Parathyroid adenoma (tissue), 2 donors: Measurements from ENCODE around the gene ARHGAP6.

ENCODE experiments used
- H2AFZ ChIP-seq: fragments of 300-600 bp; sonication (generic); one replicate; pipeline ENCODE4 v1.7.0; 2017; ENCODE audit warnings: antibody characterized with exemption, mild to moderate bottlenecking
- H3K27ac ChIP-seq: fragments of 300-600 bp; sonication (generic); one replicate; pipeline ENCODE4 v1.7.0; 2017
- H3K27me3 ChIP-seq: fragments of 300-600 bp; sonication (generic); one replicate; pipeline ENCODE4 v1.7.0; 2017; ENCODE audit warnings: low read length; ENCODE audit not compliant: control insufficient read depth, insufficient read depth
- H3K36me3 ChIP-seq: fragments of 300-600 bp; sonication (generic); one replicate; pipeline ENCODE4 v1.7.0; 2017; ENCODE audit warnings: low read length; ENCODE audit not compliant: control insufficient read depth, insufficient read depth
- H3K4me1 ChIP-seq: fragments of 300-600 bp; sonication (generic); one replicate; pipeline ENCODE4 v1.7.0; 2017; ENCODE audit warnings: control low read depth
- H3K4me2 ChIP-seq: fragments of 300-600 bp; sonication (generic); one replicate; pipeline ENCODE4 v1.7.0; 2017; ENCODE audit warnings: low read length
- H3K4me3 ChIP-seq: fragments of 300-600 bp; sonication (generic); one replicate; pipeline ENCODE4 v1.7.0; 2017; ENCODE audit warnings: low read depth, low read length
- H3K79me2 ChIP-seq: fragments of 300-600 bp; sonication (generic); one replicate; pipeline ENCODE4 v1.7.0; 2017; ENCODE audit warnings: control low read depth
- H3K9ac ChIP-seq: fragments of 300-600 bp; sonication (generic); one replicate; pipeline ENCODE4 v1.7.0; 2017; ENCODE audit warnings: mild to moderate bottlenecking
- H3K9me3 ChIP-seq: fragments of 300-600 bp; sonication (generic); one replicate; pipeline ENCODE4 v1.7.0; 2017; ENCODE audit warnings: low read length; ENCODE audit not compliant: control insufficient read depth
- TF ChIP-seq, protein P1 (sequence below): fragments of 300-600 bp; sonication (generic); IDR thresholded peaks from one replicate; pipeline ENCODE4 v1.7.0; 2017; ENCODE audit warnings: antibody characterized with exemption, mild to moderate bottlenecking
- donor health status: primary hyperparathyroidism.

Gene ARHGAP6

DNA sequence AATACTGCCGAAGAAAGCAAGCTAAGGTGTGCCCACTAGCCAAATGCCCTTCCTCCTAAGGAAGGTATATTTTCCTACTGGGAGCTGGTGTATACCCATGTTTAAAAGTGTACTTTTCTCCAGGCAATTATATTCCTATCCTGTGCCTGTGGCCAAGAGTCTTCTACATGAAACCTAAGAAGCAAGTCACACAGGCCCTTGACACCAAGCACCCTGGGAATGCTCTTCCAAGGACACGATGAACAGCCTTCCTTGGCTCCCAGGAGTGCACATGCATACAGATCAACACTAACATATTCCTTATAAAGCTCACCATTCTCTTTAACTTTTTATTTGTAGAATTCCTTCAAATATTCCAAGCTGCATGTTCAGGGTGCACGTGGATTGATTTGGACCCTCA lies 17.3 kb upstream of the ARHGAP6 start:
- no peak overlapping the region for H3K4me3 ChIP-seq
- H3K36me3 ChIP-seq, result no peaks in the 10 kb centered on the region
- H3K4me1 ChIP-seq, result no peaks in the 10 kb centered on the region
- TF ChIP-seq, protein P1, sequence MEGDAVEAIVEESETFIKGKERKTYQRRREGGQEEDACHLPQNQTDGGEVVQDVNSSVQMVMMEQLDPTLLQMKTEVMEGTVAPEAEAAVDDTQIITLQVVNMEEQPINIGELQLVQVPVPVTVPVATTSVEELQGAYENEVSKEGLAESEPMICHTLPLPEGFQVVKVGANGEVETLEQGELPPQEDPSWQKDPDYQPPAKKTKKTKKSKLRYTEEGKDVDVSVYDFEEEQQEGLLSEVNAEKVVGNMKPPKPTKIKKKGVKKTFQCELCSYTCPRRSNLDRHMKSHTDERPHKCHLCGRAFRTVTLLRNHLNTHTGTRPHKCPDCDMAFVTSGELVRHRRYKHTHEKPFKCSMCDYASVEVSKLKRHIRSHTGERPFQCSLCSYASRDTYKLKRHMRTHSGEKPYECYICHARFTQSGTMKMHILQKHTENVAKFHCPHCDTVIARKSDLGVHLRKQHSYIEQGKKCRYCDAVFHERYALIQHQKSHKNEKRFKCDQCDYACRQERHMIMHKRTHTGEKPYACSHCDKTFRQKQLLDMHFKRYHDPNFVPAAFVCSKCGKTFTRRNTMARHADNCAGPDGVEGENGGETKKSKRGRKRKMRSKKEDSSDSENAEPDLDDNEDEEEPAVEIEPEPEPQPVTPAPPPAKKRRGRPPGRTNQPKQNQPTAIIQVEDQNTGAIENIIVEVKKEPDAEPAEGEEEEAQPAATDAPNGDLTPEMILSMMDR, result no peak
- no peak overlapping the region for H2AFZ ChIP-seq
- H3K27ac ChIP-seq, result no peak overlapping the region
- no peak overlapping the region for H3K4me2 ChIP-seq
- H3K27me3 ChIP-seq, result no peaks in the 10 kb centered on the region
- no peaks in the 10 kb centered on the region for H3K9me3 ChIP-seq
- H3K9ac ChIP-seq, result no peak overlapping the region
- H3K79me2 ChIP-seq, result no peaks in the 10 kb centered on the region

DNA sequence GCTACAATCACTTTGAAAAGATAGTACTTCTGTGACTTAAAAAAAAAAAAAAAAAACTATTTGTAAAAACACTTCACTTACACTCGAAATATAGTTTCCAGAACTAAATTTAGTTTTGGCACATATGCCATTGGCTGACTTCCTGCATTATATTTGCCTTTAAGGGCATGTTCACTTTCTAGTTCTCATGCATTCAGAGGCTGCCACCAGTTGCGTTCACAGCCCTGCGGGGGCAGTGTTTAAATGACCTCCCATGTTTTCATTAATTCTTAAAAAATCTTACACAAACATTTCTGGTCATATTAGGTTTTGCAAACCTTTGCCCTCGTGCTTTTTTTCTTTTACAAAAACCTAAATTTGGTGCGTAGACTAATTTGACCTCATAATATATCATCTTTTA lies 12.4 kb upstream of the ARHGAP6 start:
- Histone ChIP-seq H3K4me3 (no peak overlapping the region), H2AFZ (no peak overlapping the region), H3K27me3 (no peaks in the 10 kb centered on the region), H3K9ac (no peak overlapping the region), H3K4me2 (no peak overlapping the region), H3K79me2 (no peaks in the 10 kb centered on the region), H3K36me3 (no peaks in the 10 kb centered on the region), H3K27ac (no peak overlapping the region), H3K4me1 (no peaks in the 10 kb centered on the region), H3K9me3 (no peaks in the 10 kb centered on the region)
- TF ChIP-seq, protein P1, result no peak

DNA sequence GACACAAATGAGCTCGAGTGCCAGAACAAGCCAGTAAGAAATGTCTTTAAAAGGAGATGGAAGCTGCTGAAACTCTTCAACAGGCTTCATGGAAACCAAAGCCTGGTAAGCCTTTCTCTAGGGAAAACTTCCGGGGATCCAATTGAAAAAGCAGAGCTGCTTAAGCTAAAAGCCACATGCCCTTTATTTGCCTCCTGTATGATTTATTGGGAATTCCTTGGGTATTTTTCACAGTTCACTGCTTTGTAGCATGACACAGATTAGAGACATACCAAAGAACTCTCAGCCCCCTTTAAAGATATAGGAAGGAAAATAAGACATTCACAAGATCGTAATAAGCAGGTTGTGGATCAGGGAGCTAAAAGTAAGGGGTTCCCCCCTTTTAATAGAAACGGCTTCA lies 6.5 kb upstream of the ARHGAP6 start:
- no peaks in the 10 kb centered on the region for H3K4me1 ChIP-seq
- no peaks in the 10 kb centered on the region for H3K79me2 ChIP-seq
- no peak overlapping the region for H2AFZ ChIP-seq
- no peak overlapping the region for H3K4me2 ChIP-seq
- no peaks in the 10 kb centered on the region for H3K36me3 ChIP-seq
- TF ChIP-seq, protein P1, result no peak
- no peak overlapping the region for H3K9ac ChIP-seq
- H3K9me3 ChIP-seq, result no peaks in the 10 kb centered on the region
- H3K27ac ChIP-seq, result no peak overlapping the region
- H3K27me3 ChIP-seq, result no peaks in the 10 kb centered on the region
- H3K4me3 ChIP-seq, result no peak overlapping the region

GRCh38 chrX:11670316-11670715 lies 4.6 kb upstream of the ARHGAP6 start:
- no peaks in the 10 kb centered on the region for H3K36me3 ChIP-seq
- no peaks in the 10 kb centered on the region for H3K9me3 ChIP-seq
- no peak overlapping the region for H3K27ac ChIP-seq
- H3K9ac ChIP-seq, result no peak overlapping the region
- no peak overlapping the region for H3K4me3 ChIP-seq
- TF ChIP-seq, protein P1, result no peak
- no peaks in the 10 kb centered on the region for H3K27me3 ChIP-seq
- no peaks in the 10 kb centered on the region for H3K4me1 ChIP-seq
- no peaks in the 10 kb centered on the region for H3K79me2 ChIP-seq
- no peak overlapping the region for H2AFZ ChIP-seq
- H3K4me2 ChIP-seq, result no peak overlapping the region

- Histone ChIP-seq H3K9ac (no peak overlapping the region), H3K4me3 (no peak overlapping the region), H3K27me3 (no peaks in the 10 kb centered on the region), H3K9me3 (no peaks in the 10 kb centered on the region), H3K79me2 (no peaks in the 10 kb centered on the region), H3K4me2 (no peak overlapping the region), H3K36me3 (no peaks in the 10 kb centered on the region), H3K4me1 (no peaks in the 10 kb centered on the region), H2AFZ (no peak overlapping the region), H3K27ac (no peak overlapping the region)
- TF ChIP-seq, protein P1, result no peak
Observed at GRCh38 chrX:11666952-11667685, 1.4 kb upstream of the ARHGAP6 start.
